IMR-90 (cell line): ENCODE data around the gene MPRIP. TPM values are rescaled to one million over a fixed set of nuclear protein-coding genes. Genes with fewer than 3 reads are reported as not detected.

Experiments used
- ATAC-seq: fragments of 200-7000 bp; cut with Tn5 transposase; 2 replicates; pipeline ENCODE4 v1.9.1; 2020; ENCODE audit warnings: low read depth, mild to moderate bottlenecking, moderate library complexity
- BruUV-seq: library from RNA; stranded (reverse); fragments of 400-500 nt; replicated peaks from 2 replicates; lab custom pipeline; 2021; lab: Mats Ljungman, UMichigan
- CTCF ChIA-PET: fragments of 300-600 bp; formaldehyde crosslinking; extraction: SDS; loops from one replicate; lab custom pipeline; 2021; ENCODE audit warnings: antibody characterized with exemption; lab: Yijun Ruan, JAX
- POLR2A ChIA-PET: fragments of 300-600 bp; sonication (Branson Sonifier 250); formaldehyde crosslinking; loops from one replicate; lab custom pipeline; 2022; ENCODE audit warnings: antibody characterized with exemption; ENCODE audit not compliant: unreplicated experiment; lab: Charles Lee
- DNase-seq: peaks from one replicate; pipeline ENCODE4 v3.0.0; 2013
- H2AFZ ChIP-seq: replicated peaks from 2 replicates; pipeline ENCODE3; 2013; ENCODE audit warnings: low read length, mild to moderate bottlenecking; ENCODE audit not compliant: poor library complexity
- H2AK5ac ChIP-seq: 2 replicates; pipeline ENCODE4 v1.6.1; 2013; ENCODE audit warnings: low read depth, low read length, inconsistent platforms
- H2AK9ac ChIP-seq: replicated peaks from 2 replicates; pipeline ENCODE3; 2013; ENCODE audit warnings: mild to moderate bottlenecking, low read depth, low read length, moderate library complexity; ENCODE audit not compliant: poor library complexity
- H2BK120ac ChIP-seq: 2 replicates; pipeline ENCODE4 v1.6.1; 2013; ENCODE audit warnings: low read depth, low read length, inconsistent platforms
- H2BK15ac ChIP-seq: 3 replicates; pipeline ENCODE4 v1.6.1; 2013; ENCODE audit warnings: low read depth, low read length, inconsistent platforms
- H2BK20ac ChIP-seq: 2 replicates; pipeline ENCODE4 v1.6.1; 2013; ENCODE audit warnings: low read depth, mild to moderate bottlenecking, inconsistent platforms, low read length, moderate library complexity
- H2BK5ac ChIP-seq: 2 replicates; pipeline ENCODE4 v1.6.1; 2013; ENCODE audit warnings: mild to moderate bottlenecking, low read depth, low read length, inconsistent platforms; ENCODE audit not compliant: poor library complexity, severe bottlenecking
- H3K14ac ChIP-seq: replicated peaks from 2 replicates; pipeline ENCODE4 v1.6.1; 2013; ENCODE audit warnings: low read depth, low read length, inconsistent platforms
- H3K18ac ChIP-seq: 2 replicates; pipeline ENCODE4 v1.6.1; 2013; ENCODE audit warnings: low read depth, low read length, control low read depth
- H3K23ac ChIP-seq: 2 replicates; pipeline ENCODE4 v1.6.1; 2013; ENCODE audit warnings: low read depth, low read length, inconsistent platforms
- H3K27ac ChIP-seq: 2 replicates; pipeline ENCODE4 v1.5.1; 2013; ENCODE audit warnings: mild to moderate bottlenecking, control low read depth, low read length; ENCODE audit not compliant: insufficient read depth
- H3K27me3 ChIP-seq: 2 replicates; pipeline ENCODE4 v1.6.1; 2013; ENCODE audit warnings: low read length; ENCODE audit not compliant: control insufficient read depth, insufficient read depth
- H3K36me3 ChIP-seq: 2 replicates; pipeline ENCODE4 v1.6.1; 2013; ENCODE audit warnings: low read length, mixed read lengths; ENCODE audit not compliant: control insufficient read depth, insufficient read depth
- H3K4ac ChIP-seq: 2 replicates; pipeline ENCODE4 v1.6.1; 2013; ENCODE audit warnings: low read depth, low read length, inconsistent platforms
- H3K4me1 ChIP-seq: 2 replicates; pipeline ENCODE4 v1.6.1; 2013; ENCODE audit warnings: low read length, mixed read lengths; ENCODE audit not compliant: control insufficient read depth, insufficient read depth
- H3K4me2 ChIP-seq: 2 replicates; pipeline ENCODE4 v1.6.1; 2013; ENCODE audit warnings: low read depth, mild to moderate bottlenecking, control low read depth, low read length, moderate library complexity
- H3K4me3 ChIP-seq: 2 replicates; pipeline ENCODE4 v1.5.1; 2013; ENCODE audit warnings: low read depth, mild to moderate bottlenecking, control low read depth, low read length, moderate library complexity; ENCODE audit not compliant: insufficient read depth
- H3K56ac ChIP-seq: 2 replicates; pipeline ENCODE4 v1.6.1; 2013; ENCODE audit warnings: low read length, inconsistent platforms; ENCODE audit not compliant: insufficient read depth; ENCODE audit errors: extremely low read depth
- H3K79me1 ChIP-seq, 2 experiments: 2 replicates each; pipeline ENCODE4 v1.6.1; 2013; ENCODE audit warnings: low read length in 2 of 2, inconsistent platforms in 1 of 2, low read depth in 1 of 2
- H3K9ac ChIP-seq: 2 replicates; pipeline ENCODE4 v1.6.1; 2013; ENCODE audit warnings: low read depth, low read length, control low read depth
- H3K9me1 ChIP-seq: 2 replicates; pipeline ENCODE4 v1.6.1; 2013; ENCODE audit warnings: low read length, inconsistent platforms; ENCODE audit not compliant: insufficient read depth
- H3K9me3 ChIP-seq: 2 replicates; pipeline ENCODE4 v1.6.1; 2013; ENCODE audit warnings: low read length; ENCODE audit not compliant: control insufficient read depth, insufficient read depth
- H4K20me1 ChIP-seq: 2 replicates; pipeline ENCODE4 v1.6.1; 2013; ENCODE audit warnings: low read length, inconsistent platforms; ENCODE audit not compliant: insufficient read depth
- H4K5ac ChIP-seq: 2 replicates; pipeline ENCODE4 v1.6.1; 2013; ENCODE audit warnings: mild to moderate bottlenecking, low read depth, low read length, control low read depth
- H4K8ac ChIP-seq, 2 experiments: 2 replicates each; pipeline ENCODE4 v1.6.1; 2013; ENCODE audit warnings: low read depth in 2 of 2, low read length in 2 of 2, control low read depth in 1 of 2, inconsistent platforms in 1 of 2
- H4K91ac ChIP-seq: 2 replicates; pipeline ENCODE4 v1.6.1; 2013; ENCODE audit warnings: low read depth, low read length, inconsistent platforms; ENCODE audit not compliant: insufficient read depth
- BHLHE40 ChIP-seq: fragments of 150-350 bp; IDR thresholded peaks from 2 replicates; pipeline ENCODE4 v1.6.1; 2016; ENCODE audit warnings: mild to moderate bottlenecking, low read depth, low read length
- MAZ ChIP-seq: IDR thresholded peaks from 2 replicates; pipeline ENCODE4 v1.6.1; 2012; ENCODE audit warnings: low read depth, mild to moderate bottlenecking, low read length, improper control_type of control experiment, moderate library complexity, borderline replicate concordance
- POLR2A ChIP-seq: IDR thresholded peaks from 2 replicates; pipeline ENCODE4 v1.6.1; 2012; ENCODE audit warnings: mild to moderate bottlenecking, low read depth, low read length
- RAD21 ChIP-seq: IDR thresholded peaks from 2 replicates; pipeline ENCODE4 v1.6.1; 2012; ENCODE audit warnings: low read length, improper control_type of control experiment
- RCOR1 ChIP-seq: IDR thresholded peaks from 2 replicates; pipeline ENCODE4 v1.6.1; 2012; ENCODE audit warnings: mild to moderate bottlenecking, low read length, improper control_type of control experiment; ENCODE audit not compliant: insufficient replicate concordance
- RFX5 ChIP-seq: IDR thresholded peaks from 2 replicates; pipeline ENCODE4 v1.8.0; 2012; ENCODE audit warnings: low read depth, mild to moderate bottlenecking, low read length, moderate library complexity
- USF2 ChIP-seq: fragments of 150-350 bp; IDR thresholded peaks from 2 replicates; pipeline ENCODE4 v1.6.1; 2017; ENCODE audit warnings: mild to moderate bottlenecking, antibody characterized with exemption, low read length, low read depth
- WGBS, 2 experiments: methylation state at CpG; one replicate each; pipeline versions ENCODE4 v1.1.5 to v1.1.7; 2013; ENCODE audit warnings: missing lambda C conversion rate in 2 of 2; ENCODE audit not compliant: insufficient read length in 1 of 2; ENCODE audit errors: extremely low coverage in 2 of 2; 5-methylcytosine and 5-hydroxymethylcytosine counted together
- dilution Hi-C: fragments of 300-500 bp; cut with HindIII; formaldehyde crosslinking; loops from one replicate; pipeline ENCODE4 v1.14.3; 2018; ENCODE audit warnings: low sequenced_read_pairs; ENCODE audit not compliant: unreplicated experiment
- in situ Hi-C: fragments of 300-500 bp; cut with MboI; formaldehyde crosslinking; loops from 3 replicates; pipeline ENCODE4 v1.14.3; 2019; ENCODE audit warnings: low sequenced_read_pairs, inconsistent platforms, mixed read lengths
- intact Hi-C: fragments of 100-400 bp; cut with micrococcal nuclease; formaldehyde crosslinking; loops from 2 replicates; pipeline ENCODE4 v1.10.0; 2022
- polyA plus RNA-seq, 3 experiments: library from polyadenylated mRNA; depleted of rRNA; stranded (reverse); fragments of >200 nt; gene quantifications; 2 replicates each; pipeline ENCODE4 v1.2.3, GENCODE V29; 2012; ENCODE audit warnings: low replicate concordance in 1 of 3
- total RNA-seq: library from RNA; depleted of rRNA; stranded (reverse); fragments of >200 nt; gene quantifications from 2 replicates; pipeline ENCODE4 v1.2.3, GENCODE V29; 2012

Gene MPRIP
- total and polyA plus RNA-seq, 2 of the 4 experiments (the other 2 are of a cell fraction), result 111 to 149 TPM

GRCh38 chr17:17115620-17116019 is 73.4 kb downstream of the MPRIP start:
- ATAC-seq (no peak), DNase-seq (no peak)
- Histone ChIP-seq H4K20me1 (peaks cover 99% of the 10 kb centered on the region), H2AK5ac (no peak overlapping the region), H3K4me2 (no peak overlapping the region), H3K14ac (no peak overlapping the region), H3K27me3 (no peaks in the 10 kb centered on the region), H2AK9ac (no peak overlapping the region), H3K36me3 (no peaks in the 10 kb centered on the region), H2BK120ac (no peak overlapping the region), H2BK15ac (no peak overlapping the region), H3K56ac (no peak overlapping the region), H4K91ac (no peak overlapping the region), H3K9ac (no peak overlapping the region), H2BK5ac (no peak overlapping the region), H3K79me1 (peaks cover 38 to 100% of the 10 kb centered on the region in 2 experiments), H3K4me3 (no peak overlapping the region), H3K18ac (no peak overlapping the region), H4K8ac (no peak overlapping the region), H2BK20ac (no peak overlapping the region), H4K5ac (no peak overlapping the region), H2AFZ (no peak overlapping the region), H3K9me1 (peaks cover 75% of the 10 kb centered on the region), H3K4ac (no peak overlapping the region), H3K27ac (no peak overlapping the region), H3K23ac (no peak overlapping the region), H3K4me1 (peaks cover 27% of the 10 kb centered on the region), H3K9me3 (no peaks in the 10 kb centered on the region)
- no CpG with 5 or more reads among the region's 4 CpGs for WGBS, 2 experiments
- BruUV-seq, result no TSS peak
- intact Hi-C loops, result no loop called here
- ChIA-PET POLR2A (no interaction called here), CTCF (no interaction called here)
- dilution Hi-C loops, result no loop called here
- TF ChIP-seq RAD21 (no peak), POLR2A (no peak), BHLHE40 (no peak), MAZ (no peak), USF2 (no peak), RFX5 (no peak), RCOR1 (no peak)
- in situ Hi-C loops, result no loop called here
